GM21619 (cell line): ENCODE measurements around the gene LRR1.
"Not testable (repeated sequence)": the region's sequence is repeated elsewhere in the genome, so short reads cannot be mapped to it uniquely, and the experiment has no call there.

Experiments used
- ATAC-seq: cut with Tn5 transposase; IDR thresholded peaks from one replicate; pipeline ENCODE4 v1.9.1; 2021; ENCODE audit not compliant: unreplicated experiment

LRR1 gene

DNA sequence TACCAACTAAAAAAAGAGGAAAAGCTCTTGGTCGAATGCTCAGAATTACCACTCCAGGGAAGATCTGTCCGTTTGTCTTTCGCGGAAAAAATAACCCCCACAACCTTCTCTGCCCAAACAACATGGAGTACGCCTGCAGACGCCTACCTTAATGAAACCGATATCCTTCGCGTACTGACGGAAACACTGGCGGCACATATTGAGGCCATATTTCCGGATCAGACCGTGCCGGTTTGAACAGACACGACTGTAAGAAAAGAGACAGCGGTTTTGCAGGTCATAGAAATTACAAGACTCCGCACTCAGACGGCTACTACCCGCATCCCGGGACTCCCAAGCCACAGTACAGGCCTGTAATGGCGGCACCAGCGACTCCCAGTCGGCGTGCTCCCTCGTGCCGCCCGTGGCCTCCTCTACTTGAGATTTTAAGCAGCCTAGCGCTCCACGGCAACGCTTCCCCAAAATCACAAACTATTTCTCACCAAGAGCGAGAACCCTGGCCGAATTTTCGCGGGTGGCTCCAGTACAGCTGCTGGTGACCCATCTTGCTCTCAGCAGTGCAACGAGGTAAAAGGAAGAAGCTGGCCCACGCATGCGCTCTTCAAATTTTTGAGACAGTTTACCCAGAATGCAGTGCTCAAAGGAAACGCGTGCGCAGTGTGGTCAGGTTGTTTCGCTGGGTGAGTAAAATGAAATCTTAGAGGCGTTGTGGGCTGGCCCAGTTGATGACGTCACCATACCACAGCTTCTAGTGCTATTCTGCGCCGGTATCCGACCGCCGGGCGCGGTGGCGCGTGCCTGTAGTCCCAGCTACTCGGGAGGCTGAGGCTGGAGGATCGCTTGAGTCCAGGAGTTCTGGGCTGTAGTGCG lies 12.7 kb upstream of the LRR1 start, which contains the start of gene RPS29:
RPS29 (minus strand) TSS at position 578 of the 870 bp plus-strand sequence; CDS start at position 544, 34 bp downstream.
- ATAC-seq, result peak; percentile 87

DNA sequence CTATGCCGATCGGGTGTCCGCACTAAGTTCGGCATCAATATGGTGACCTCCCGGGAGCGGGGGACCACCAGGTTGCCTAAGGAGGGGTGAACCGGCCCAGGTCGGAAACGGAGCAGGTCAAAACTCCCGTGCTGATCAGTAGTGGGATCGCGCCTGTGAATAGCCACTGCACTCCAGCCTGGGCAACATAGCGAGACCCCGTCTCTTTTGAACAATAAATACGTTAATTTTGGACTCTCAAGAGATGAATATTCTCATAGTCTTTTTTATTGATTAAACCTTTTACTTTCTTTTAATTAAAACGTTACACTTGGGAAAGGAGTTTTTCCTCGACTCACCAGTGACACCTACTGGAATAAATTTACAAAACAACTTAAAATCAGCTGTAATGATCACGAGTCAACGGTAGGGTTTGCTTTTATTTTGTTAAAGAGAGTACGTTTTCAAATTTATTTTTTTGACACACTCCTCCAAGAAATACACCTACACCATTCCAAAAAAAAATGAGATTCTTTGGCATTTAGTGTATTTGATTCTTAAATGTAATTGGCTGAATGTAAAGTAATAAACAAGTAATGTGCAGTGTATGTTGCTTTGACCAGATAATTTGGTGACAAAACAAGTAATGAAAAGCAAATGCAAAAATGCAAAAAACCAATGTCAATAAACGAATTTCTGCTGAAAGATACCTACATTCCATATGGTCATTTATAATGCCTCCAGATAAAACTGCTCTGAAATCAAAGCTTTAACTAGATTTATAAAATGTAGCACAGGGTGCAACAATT lies 11.9 kb upstream of the LRR1 start:
- peak; percentile 26 for ATAC-seq

DNA sequence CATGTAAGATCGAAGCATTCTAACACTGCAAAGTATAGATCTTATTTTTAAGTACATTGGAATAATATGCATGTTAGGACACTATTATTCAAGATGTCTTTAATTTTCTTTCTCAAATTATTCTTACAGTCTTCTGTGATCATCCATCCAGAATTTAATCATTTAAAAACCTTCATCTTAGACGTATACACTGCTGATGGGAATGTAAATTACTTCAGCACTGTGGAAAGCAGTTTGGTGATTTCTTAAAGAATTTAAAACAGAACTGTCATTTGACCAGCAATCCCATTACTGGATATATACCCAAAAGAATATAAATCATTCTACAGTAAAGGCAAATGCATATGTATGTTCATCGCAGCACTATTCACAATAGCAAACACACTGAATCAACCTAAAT lies 9.4 kb upstream of the LRR1 start:
- ATAC-seq, result no peak

DNA sequence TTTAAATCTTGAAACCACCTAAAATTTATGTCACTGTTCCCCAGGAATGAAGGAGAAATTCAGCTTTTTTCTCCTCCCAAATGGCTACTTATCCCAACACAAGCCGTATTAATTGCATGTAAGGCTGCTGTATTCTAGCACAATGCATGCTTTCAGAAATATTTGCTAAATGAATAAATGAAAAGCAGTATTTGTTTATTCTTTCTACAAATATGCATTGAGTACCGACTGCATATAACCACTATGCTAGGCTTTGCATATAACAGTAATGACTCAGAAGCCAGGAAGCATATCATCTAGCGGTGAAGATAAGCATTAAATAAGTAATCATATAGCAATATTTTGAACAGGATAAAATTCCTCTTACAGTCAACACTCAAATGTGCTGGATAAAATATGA lies 5.7 kb upstream of the LRR1 start:
- ATAC-seq, result no peak

DNA sequence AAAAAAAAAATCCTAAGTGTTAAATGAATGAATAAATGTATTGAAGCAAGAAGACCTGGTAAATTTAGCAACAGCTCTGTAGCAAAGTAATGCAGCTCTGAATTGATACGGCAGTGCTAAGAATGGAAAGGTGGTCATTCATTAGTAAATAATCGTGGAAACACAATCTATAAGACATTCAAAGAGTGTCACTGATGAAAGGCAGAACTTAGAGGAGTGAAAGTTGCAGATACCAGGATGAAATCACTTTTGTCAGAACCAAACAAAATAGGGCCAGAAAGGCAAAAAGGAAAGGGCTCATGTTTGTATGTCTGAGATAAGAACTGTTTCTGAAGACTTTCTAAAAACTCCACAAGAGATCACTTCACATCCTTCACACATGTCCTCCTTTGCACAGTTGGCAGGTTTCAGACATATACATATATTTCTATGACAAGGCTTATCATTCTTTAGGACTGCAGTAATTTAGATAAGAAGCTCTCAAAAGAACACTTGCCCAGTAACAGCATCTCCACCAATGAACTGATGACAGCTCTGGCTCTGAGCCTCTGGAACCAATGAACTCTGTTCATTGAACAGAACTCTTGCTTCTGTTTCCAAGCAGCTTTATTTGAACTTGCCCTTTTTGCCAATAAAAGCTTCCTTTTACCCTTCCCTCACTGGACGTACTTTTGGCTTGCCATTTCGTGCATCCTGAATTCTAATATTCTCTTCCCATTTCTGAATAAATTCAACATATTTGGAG lies 4.2 kb upstream of the LRR1 start:
- no peak for ATAC-seq

DNA sequence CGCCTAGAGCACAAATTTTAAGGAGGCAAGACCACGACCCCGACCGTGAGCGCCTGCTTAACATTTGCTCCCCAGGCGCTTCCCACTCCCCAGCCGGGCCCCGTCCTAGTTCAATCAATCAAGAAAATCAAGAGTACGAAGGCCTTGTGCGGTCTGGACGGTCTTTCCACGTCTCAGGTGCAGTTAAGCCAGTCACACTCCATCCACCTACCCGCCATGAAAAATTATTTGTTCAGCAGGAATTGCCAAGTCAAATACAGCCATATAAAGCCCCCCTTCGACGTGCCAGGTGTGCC lies 603 bp upstream of the LRR1 start:
- no peak for ATAC-seq

DNA sequence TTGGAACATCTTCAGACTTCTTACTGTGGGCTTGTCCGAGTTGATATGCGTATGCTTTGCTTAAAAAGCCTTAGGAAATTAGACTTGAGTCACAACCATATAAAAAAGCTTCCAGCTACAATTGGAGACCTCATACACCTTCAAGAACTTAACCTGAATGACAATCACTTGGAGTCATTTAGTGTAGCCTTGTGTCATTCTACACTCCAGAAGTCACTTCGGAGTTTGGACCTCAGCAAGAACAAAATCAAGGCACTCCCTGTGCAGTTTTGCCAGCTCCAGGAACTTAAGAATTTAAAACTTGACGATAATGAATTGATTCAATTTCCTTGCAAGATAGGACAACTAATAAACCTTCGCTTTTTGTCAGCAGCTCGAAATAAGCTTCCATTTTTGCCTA lies 8.8 kb downstream of the LRR1 start:
- no peak for ATAC-seq

DNA sequence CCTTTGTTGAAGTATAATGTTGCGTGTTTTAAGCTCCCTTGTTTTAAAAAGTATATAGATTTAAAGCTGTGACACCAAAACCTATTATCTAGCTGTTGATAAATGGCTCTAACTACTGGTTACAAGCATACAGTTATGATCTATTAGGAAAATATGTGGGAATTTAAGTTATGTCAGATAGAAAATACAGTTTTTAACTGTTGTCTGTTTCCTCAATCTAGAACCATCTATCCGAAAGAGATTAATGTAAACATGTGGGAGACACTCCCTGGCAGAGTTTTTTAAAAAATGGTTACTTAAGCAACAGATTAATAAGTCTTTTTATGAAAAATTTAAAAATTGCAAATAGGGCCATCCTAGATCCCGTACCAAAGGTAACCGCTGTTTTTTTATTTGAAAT lies 13.5 kb downstream of the LRR1 start:
- ATAC-seq, result no peak

DNA sequence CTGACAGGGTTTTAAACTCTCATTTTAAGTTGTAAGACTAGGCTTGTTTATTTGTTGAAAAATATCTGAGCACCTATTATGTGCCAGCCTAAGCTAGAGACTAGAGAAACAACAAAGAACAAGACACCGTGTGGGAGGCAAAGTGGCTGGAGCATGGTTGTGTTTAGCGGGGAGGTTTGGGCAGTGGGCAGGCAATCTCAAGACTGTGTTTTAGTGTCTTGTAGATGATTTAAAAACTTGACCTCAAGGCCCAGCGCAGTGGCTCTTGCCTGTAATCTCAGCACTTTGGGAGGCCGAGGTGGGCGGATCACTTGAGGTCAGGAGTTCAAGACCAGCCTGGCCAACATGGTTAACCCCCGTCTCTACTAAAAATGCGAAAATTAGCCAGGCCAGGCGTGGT lies 13.9 kb downstream of the LRR1 start:
- ATAC-seq, result no peak

DNA sequence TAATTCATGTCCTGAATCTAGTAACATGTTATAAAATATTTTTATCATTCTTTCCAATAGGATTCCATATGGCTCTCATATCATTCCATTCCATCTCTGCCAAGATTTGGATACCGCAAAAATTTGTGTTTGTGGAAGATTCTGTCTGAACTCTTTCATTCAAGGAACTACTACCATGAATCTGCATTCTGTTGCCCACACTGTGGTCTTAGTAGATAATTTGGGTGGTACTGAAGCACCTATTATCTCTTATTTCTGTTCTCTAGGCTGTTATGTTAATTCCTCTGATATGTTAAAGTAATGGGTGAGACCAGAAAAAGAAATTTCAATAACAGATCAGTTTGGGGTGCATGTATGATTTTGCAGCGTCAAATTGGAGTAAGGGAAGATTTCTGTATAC lies 15.5 kb downstream of the LRR1 start:
- ATAC-seq, result no peak

DNA sequence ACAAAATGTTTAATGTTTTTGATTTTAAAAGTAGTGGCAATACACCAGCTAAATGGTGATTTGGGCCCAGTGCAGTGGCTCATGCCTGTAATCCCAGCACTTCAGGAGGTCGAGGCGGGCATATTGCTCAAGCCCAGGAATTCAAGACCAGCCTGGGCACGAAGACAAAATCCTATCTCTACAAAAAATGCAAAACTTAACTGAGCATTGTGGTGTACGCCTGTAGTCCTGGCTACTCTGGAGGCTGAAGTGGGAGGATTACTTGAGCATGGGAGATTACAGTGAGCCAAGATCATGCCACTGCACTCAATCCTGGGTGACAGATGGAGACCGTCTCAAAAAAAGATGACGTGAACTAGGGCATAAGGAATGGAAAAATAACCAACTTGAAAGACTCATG lies 17.0 kb downstream of the LRR1 start:
- no peak for ATAC-seq

DNA sequence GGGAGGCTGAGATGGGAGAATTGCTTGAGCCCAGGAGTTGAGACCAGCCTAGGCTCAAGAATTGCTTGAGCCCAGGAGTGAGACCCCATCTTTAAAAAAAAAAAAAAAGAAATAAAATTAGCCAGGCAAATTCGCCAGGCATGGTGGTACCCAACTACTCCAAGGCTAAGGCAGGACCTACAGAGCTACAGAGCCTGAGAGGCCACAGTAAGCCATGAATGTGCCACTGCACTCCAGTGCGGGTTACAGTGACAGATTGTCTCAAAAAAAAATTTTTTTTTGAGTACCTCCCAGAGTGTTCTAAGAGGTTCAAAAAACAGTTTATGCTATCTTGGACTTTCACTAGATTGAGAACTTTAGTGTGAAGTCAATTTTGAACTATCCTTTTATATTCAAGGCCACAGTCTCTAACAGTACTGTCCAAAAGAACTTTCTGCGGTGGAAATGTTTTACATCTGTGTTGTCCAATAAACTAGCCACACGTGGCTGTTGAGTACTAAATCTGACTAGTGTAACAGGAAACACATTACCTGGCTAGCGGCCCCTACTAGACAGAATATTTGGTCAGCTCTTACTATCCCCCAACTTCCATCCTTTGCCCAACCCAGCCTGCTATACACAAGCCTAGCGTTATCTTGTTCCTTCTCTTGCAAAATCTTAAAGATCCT lies 19.2 kb downstream of the LRR1 start:
- no peak for ATAC-seq

DNA sequence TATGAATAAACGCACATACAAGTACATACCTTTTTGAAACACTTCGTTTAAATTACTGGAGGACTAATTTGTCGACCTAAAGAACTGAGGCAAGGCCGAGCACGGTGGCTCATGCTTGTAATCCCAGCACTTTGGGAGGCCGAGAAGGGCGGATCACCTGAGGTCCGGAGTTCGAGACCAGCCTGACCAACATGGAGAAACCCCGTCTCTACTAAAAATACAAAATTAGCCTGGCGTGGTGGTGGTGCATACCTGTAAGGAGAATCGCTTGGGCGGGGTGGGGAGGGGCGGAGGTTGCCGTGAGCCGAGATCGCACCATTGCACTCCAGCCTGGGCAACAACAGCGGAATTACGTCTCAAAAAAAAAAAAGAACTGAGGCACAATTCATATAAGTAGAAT lies 20.5 kb downstream of the LRR1 start:
- not testable (repeated sequence) for ATAC-seq

DNA sequence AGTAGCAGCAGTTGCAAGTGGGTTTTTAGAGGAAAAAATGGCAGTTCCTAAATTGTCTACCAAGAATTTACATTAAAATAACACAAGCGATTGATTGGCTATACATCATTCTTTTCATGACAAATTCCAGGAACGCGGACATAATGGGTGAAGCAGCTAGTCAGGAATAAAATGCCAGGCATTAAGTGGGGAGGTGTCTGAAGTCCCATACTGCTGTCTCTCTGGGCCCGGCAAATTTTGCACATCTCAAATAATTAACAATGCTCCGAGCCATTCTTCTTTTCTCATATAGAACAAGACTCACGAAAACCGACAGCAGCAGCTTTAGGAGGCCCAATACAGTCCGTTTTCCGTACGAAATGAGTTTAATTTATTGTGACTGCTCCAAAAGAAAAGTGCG lies 21.0 kb downstream of the LRR1 start:
- ATAC-seq, result no peak

DNA sequence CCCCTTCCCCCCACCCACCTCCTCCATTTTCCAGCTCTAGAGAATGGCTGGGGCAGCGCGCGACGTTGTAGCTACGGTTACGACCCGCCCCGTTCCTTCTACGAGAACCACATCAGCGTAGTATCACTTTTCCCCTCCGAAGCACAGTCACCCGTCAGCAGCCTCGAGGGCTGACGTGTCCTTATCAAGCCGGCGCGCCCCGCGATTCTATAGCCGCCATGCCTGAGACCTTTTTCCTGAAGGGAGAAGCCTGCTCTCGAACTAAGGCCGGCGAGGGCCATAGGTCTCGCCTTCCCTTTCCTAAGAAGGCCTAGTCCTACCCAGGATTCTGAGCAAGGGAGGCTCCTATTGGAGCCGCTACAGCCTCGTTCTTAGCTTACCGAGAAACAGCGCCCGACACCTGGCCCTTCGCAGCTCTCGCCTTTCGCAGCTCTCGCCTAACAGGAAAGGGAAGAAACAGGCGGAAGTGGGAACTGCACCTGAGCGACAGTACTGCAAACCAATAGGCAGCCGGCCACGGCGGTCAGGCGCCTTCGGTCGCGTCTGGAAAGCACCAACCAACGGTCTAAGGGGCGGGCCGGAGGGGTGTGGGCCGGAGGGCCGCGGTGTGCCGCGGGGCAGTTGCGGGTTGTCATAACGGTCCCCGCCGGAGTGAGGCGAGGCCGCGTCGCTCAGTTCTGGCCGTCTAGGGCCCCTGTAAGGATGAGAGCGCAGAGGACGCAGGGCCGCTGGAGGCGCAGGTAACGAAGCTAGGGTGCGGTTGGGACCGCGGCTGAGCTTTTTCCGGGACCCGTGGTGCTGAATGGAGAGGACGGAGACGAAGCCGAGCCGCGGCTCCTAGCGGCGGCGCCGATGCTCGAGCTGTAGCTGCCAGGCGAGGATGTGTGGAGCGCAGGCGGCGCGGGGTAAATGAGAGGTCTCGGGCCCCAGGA lies 21.7 kb downstream of the LRR1 start, which contains the start of the genes MGAT2 and RPL36AL:
MGAT2 (plus strand) TSS at position 618 of the 932 bp plus-strand sequence. CDS start 470 bp downstream, outside the sequence.
RPL36AL (minus strand) TSS at position 445 of the 932 bp plus-strand sequence. CDS start 1,522 bp downstream, outside the sequence.
- ATAC-seq, result peak; percentile 94

DNA sequence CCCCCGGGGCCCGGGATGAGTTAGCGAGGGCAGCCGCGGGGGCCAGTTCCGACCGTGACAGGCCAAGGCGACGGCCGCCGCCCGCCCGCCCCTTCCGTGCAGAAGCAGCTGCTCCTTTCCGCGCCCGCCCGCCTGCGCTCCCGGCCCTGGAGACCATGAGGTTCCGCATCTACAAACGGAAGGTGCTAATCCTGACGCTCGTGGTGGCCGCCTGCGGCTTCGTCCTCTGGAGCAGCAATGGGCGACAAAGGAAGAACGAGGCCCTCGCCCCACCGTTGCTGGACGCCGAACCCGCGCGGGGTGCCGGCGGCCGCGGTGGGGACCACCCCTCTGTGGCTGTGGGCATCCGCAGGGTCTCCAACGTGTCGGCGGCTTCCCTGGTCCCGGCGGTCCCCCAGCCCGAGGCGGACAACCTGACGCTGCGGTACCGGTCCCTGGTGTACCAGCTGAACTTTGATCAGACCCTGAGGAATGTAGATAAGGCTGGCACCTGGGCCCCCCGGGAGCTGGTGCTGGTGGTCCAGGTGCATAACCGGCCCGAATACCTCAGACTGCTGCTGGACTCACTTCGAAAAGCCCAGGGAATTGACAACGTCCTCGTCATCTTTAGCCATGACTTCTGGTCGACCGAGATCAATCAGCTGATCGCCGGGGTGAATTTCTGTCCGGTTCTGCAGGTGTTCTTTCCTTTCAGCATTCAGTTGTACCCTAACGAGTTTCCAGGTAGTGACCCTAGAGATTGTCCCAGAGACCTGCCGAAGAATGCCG lies 22.6 kb downstream of the LRR1 start:
- peak; percentile 25 for ATAC-seq

DNA sequence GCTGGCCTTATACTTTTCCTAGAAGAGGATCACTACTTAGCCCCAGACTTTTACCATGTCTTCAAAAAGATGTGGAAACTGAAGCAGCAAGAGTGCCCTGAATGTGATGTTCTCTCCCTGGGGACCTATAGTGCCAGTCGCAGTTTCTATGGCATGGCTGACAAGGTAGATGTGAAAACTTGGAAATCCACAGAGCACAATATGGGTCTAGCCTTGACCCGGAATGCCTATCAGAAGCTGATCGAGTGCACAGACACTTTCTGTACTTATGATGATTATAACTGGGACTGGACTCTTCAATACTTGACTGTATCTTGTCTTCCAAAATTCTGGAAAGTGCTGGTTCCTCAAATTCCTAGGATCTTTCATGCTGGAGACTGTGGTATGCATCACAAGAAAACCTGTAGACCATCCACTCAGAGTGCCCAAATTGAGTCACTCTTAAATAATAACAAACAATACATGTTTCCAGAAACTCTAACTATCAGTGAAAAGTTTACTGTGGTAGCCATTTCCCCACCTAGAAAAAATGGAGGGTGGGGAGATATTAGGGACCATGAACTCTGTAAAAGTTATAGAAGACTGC lies 23.4 kb downstream of the LRR1 start:
- no peak for ATAC-seq

DNA sequence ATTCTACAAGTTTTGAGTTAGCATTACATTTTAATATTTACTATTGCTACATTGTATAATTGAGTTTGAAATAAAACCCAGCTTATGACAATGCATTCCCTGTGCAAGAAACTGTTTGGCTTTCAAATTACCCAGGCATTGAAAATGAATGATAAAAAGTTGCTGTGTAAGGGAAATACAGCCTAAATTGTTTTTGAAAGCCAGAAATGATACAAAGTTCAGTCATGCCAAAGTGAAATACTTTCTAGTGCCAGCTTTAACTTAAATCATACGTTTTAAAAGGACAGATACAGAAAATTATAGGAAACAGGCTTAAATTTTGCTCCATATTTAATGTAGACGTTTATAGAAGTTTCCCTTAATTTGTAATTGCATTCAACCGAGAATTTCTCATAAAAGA lies 24.6 kb downstream of the LRR1 start:
- no peak for ATAC-seq
